ENCODE results near the gene SAMD14. TPM values are rescaled to one million over a fixed set of nuclear protein-coding genes. Genes with fewer than 3 reads are reported as not detected.

The SAMD14 gene
- total RNA-seq, 4 donors from 2014 or later = 0.53 to 2.5 (median 1.0) TPM

DNA sequence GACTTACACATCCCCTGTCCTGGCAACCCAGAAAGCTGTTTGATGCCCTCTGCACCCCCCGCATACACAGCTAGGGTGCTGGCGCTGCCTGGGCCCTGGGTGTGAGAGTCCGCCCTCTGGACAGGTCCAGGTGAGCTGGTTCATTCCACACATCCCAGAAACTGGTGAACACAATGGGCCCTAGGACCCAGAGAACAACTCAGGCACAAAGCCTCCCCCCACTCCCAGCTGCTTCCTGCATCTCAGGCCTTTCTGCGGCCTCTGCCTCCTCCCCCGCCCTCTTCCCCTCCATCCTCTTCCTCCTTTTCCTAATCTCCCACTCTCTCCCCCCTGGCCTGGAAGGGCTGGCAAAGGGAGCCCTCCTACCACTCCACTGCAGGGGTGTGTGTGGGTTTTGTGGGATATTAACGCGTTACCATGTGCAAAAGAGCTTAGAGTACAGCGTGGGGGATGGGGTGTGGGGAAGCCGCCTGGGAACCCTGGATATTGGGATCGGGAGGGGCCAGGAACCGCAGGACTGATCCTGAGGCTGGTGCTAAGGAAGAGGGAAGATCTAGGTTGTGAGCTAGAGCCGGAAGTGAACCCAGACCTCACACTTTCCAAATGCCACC, 22.1 kb upstream of the SAMD14 start:
- Histone ChIP-seq H3K4me3 (peak overlapping the region; percentile 90 to 98 (median 92)), H3K4me1 (peaks cover 3 to 50% (median 6%) of the 10 kb centered on the region in 4 donors), H3K9me3 (no peaks in the 10 kb centered on the region), H3K36me3 (no peaks in the 10 kb centered on the region), H3K27ac (peak overlapping the region; percentile 86 to 99 (median 96)), H3K27me3 (no peaks in the 10 kb centered on the region)
- peak; percentile 84 to 95 (median 90) for DNase-seq
- TF ChIP-seq, protein P1, sequence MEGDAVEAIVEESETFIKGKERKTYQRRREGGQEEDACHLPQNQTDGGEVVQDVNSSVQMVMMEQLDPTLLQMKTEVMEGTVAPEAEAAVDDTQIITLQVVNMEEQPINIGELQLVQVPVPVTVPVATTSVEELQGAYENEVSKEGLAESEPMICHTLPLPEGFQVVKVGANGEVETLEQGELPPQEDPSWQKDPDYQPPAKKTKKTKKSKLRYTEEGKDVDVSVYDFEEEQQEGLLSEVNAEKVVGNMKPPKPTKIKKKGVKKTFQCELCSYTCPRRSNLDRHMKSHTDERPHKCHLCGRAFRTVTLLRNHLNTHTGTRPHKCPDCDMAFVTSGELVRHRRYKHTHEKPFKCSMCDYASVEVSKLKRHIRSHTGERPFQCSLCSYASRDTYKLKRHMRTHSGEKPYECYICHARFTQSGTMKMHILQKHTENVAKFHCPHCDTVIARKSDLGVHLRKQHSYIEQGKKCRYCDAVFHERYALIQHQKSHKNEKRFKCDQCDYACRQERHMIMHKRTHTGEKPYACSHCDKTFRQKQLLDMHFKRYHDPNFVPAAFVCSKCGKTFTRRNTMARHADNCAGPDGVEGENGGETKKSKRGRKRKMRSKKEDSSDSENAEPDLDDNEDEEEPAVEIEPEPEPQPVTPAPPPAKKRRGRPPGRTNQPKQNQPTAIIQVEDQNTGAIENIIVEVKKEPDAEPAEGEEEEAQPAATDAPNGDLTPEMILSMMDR (IDR thresholded peaks at IDR 0.05) = peak in 1 of 6 experiments; percentile 32
- peak in 1 of 2 donors; percentile 18 for TF ChIP-seq POLR2A (IDR thresholded peaks at IDR 0.05)

DNA sequence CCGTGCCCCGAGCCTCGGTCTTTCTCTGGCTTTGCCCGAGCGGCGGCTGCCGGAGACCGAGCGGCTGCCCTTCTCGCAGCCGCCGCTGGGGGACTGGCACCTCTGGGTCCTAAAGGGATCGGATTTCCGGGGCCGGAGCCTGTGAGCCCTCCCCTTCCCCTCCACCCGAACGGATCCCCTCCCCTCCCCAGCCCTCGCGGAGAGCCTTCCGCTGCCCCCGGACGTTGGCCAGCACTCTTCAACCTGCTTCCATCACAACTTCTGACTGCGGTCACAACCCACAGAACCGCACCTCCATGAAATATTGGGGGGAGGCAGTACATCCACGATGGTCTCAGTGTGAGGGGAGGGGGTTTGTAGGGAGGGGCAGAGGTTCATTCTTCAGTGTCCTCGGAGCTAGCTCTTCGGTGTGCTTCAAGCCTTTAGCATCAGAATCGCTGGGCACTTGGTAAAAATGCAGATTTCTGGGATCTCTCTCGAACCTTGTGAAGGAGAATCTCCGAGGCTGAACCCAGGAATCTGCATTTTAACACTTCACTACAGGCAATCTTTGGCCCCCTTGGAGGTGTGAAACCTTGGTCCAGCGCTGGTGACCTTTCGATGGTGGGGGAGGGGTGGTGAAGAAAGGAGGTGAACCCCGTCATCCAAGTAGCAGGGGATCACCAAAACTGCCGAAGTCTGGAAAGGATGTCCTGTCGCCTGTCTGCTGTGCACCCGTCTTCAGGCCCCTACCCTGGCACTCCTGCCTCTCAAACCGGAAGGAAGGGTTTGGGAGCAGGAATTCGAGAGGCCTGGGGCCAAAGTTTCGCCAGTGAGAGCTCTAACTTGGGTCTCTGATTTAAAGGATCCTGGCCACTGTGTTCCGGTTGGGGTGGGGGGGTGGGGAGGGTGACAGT, 21.3 kb upstream of the SAMD14 start:
- peak overlapping the region; percentile 90 to 98 (median 92) for H3K4me3 ChIP-seq
- peaks cover 8 to 57% (median 11%) of the 10 kb centered on the region in 4 donors for H3K4me1 ChIP-seq
- no peaks in the 10 kb centered on the region for H3K36me3 ChIP-seq
- TF ChIP-seq, protein P1 (IDR thresholded peaks at IDR 0.05) = peak; percentile 26 to 84 (median 68)
- TF ChIP-seq POLR2A (IDR thresholded peaks at IDR 0.05) = peak in 1 of 2 donors; percentile 34
- peak; percentile 92 to 96 (median 92) for DNase-seq
- H3K27ac ChIP-seq = peak overlapping the region; percentile 86 to 99 (median 96)
- no peaks in the 10 kb centered on the region for H3K9me3 ChIP-seq
- no peaks in the 10 kb centered on the region for H3K27me3 ChIP-seq

DNA sequence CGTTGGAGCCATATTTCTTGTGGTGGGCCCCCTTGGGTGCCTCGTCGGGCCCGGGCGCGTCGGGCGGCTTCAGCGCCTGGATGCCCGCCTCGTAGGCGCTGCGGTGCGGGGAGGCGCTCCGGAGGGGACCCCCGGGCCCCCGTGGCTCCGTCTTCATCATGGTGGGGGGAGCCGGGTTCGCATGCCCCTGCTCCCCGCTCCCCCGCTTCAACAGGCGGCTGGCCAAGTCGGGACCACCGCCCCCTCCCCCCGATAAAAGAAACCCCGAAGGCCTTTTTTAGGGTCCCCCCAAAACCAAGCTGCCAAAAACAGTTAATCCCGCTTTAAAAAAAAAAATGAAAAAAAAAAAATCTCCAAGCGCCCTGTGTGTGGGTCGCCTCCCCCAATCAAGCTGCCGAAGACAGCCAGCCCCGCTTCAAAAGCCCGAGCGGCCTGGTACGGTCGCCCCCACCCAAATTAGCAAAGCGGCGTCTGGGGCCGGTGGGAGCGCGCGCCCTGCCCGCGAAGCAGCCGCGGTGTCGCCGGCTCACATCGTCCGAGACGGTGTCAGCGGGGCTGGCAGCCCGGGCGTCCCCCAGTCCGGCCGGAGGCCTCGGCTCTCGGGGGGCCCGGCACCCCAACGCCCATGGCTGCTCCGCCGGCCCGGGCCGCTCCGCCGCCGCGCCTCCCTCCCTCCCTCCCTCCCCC, 20.5 kb upstream of the SAMD14 start, which contains the start of gene PPP1R9B:
Gene PPP1R9B (minus strand): TSS at position 324 of the 687 bp plus-strand sequence. CDS start 164 bp downstream, at position 160.
- Histone ChIP-seq H3K27ac (peak within 1 kb of the TSS; percentile 86 to 99 (median 96)), H3K27me3 (no peaks in the 10 kb centered on the region), H3K4me3 (peak within 1 kb of the TSS; percentile 90 to 98 (median 92)), H3K4me1 (peaks cover 8 to 65% (median 18%) of the 10 kb centered on the region in 4 donors), H3K9me3 (no peaks in the 10 kb centered on the region), H3K36me3 (peaks cover 0 to 1% (median 0%) of the 10 kb centered on the region in 3 donors)
- no peak for DNase-seq
- TF ChIP-seq, protein P1 (IDR thresholded peaks at IDR 0.05) = no peak
- no peak for TF ChIP-seq POLR2A (IDR thresholded peaks at IDR 0.05)

DNA sequence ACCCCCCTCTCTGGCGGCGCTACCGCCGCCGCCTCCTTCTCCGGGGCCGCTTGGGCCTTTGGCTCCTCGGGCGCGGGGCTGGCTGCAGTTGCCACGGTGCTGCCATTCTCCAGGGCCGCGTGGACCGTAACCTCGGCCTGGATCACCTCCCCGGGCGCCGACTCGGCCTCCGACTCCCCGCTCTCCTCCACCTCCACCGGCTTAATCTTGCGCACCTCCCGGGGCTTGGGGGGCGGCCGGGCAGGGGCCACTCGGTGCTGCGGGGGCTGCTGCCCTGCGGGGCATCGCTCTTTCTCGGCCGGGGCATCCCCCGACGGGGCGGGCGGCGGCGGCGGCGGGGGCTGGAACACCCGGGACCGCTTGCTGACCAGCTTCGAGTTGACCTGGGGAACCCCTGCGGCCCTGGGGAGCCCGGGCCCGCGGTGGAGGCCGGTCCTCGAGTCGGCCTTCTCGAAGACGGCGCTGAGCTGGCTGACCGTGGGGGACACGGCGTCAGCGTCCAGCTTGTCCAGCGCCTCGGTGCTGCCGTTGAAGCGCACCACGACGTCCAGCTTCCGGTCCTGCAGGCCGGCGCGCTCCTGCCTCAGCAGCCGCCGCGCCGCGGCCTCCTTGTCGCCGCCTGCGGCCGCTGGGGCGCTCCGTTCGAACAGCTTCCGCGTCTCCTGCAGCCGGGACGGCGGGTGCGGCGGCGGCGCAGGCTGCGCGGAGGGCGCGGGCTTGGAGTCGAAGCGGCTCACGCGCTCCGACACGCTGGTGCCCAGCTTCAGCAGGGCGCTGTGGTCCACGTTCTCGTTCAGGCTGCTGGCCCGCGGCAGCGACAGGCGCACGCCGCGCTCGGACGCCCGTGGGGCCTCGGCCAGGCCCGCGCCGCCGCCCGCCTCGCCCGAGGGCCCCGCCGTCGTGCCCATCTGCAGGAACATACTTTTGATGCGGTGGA, 19.7 kb upstream of the SAMD14 start:
- H3K4me1 ChIP-seq = peaks cover 8 to 70% (median 24%) of the 10 kb centered on the region in 4 donors
- H3K4me3 ChIP-seq = peak overlapping the region; percentile 90 to 98 (median 92)
- peak in 1 of 2 donors; percentile 27 for TF ChIP-seq POLR2A (IDR thresholded peaks at IDR 0.05)
- TF ChIP-seq, protein P1 (IDR thresholded peaks at IDR 0.05) = peak in 4 of 6 experiments; percentile 16 to 48 (median 38)
- peak overlapping the region; percentile 86 to 99 (median 96) for H3K27ac ChIP-seq
- no peaks in the 10 kb centered on the region for H3K9me3 ChIP-seq
- H3K27me3 ChIP-seq = no peaks in the 10 kb centered on the region
- DNase-seq = peak; percentile 53 to 85 (median 82)
- peaks cover 0 to 10% (median 0%) of the 10 kb centered on the region in 3 donors for H3K36me3 ChIP-seq

Data from Peyer's patch (tissue), 4 donors.